Mesenchymal stem cell (in vitro differentiated cells and primary cell): ENCODE results near the gene RCAN2.
"Not testable (repeated sequence)": the region's sequence is repeated elsewhere in the genome, so short reads cannot be mapped to it uniquely, and the experiment has no call there.

Experiments used
- DNase-seq: peaks from one replicate; pipeline ENCODE4 v3.0.0-alpha.2; 2013
- H2AFZ ChIP-seq: one replicate; pipeline ENCODE4 v1.6.1; 2013; ENCODE audit warnings: low read depth, mild to moderate bottlenecking, control low read depth, inconsistent platforms, low read length, moderate library complexity
- H2AK5ac ChIP-seq: 2 replicates; pipeline ENCODE4 v1.6.1; 2013; ENCODE audit warnings: low read length, moderate library complexity, mild to moderate bottlenecking, inconsistent platforms; ENCODE audit not compliant: severe bottlenecking
- H2BK120ac ChIP-seq: one replicate; pipeline ENCODE4 v1.6.1; 2013; ENCODE audit warnings: low read depth, mild to moderate bottlenecking, inconsistent platforms, low read length, moderate library complexity
- H2BK12ac ChIP-seq, 2 experiments: one replicate each; pipeline ENCODE4 v1.6.1; 2013; ENCODE audit warnings: inconsistent platforms in 2 of 2, low read length in 2 of 2, mild to moderate bottlenecking in 2 of 2, moderate library complexity in 2 of 2, control low read depth in 1 of 2
- H2BK15ac ChIP-seq: one replicate; pipeline ENCODE4 v1.6.1; 2013; ENCODE audit warnings: mild to moderate bottlenecking, low read depth, inconsistent platforms; ENCODE audit not compliant: poor library complexity, severe bottlenecking
- H2BK5ac ChIP-seq: 2 replicates; pipeline ENCODE4 v1.6.1; 2013; ENCODE audit warnings: low read depth, mild to moderate bottlenecking, low read length, control low read depth, inconsistent platforms; ENCODE audit not compliant: poor library complexity, severe bottlenecking
- H3K14ac ChIP-seq, 2 experiments: one replicate each; pipeline ENCODE4 v1.6.1; 2013; ENCODE audit warnings: inconsistent platforms in 2 of 2, low read length in 2 of 2, control low read depth in 1 of 2, mild to moderate bottlenecking in 1 of 2, moderate library complexity in 1 of 2
- H3K18ac ChIP-seq, 2 experiments: one replicate each; pipeline ENCODE4 v1.6.1; 2013; ENCODE audit warnings: inconsistent platforms in 2 of 2, low read length in 2 of 2, control low read depth in 1 of 2, low read depth in 1 of 2, mild to moderate bottlenecking in 1 of 2
- H3K23ac ChIP-seq, 2 experiments: one replicate each; pipeline ENCODE4 v1.6.1; 2013; ENCODE audit warnings: inconsistent platforms in 2 of 2, low read length in 2 of 2, mild to moderate bottlenecking in 2 of 2, moderate library complexity in 2 of 2, control low read depth in 1 of 2
- H3K27ac ChIP-seq: 2 replicates; pipeline ENCODE4 v1.5.1; 2013; ENCODE audit warnings: mild to moderate bottlenecking, moderate library complexity, low read length, control low read depth, inconsistent platforms; ENCODE audit not compliant: poor library complexity, severe bottlenecking
- H3K27me3 ChIP-seq, 2 experiments: 2 replicates each; pipeline versions ENCODE4 v1.6.1 to v1.7.0; 2013; ENCODE audit warnings: low read length in 2 of 2, mild to moderate bottlenecking in 2 of 2, moderate library complexity in 2 of 2, control low read depth in 1 of 2, inconsistent platforms in 1 of 2; ENCODE audit not compliant: control insufficient read depth in 1 of 2, insufficient read depth in 1 of 2
- H3K36me3 ChIP-seq, 2 experiments: 2 replicates each; pipeline versions ENCODE4 v1.6.1 to v1.7.0; 2013; ENCODE audit warnings: low read length in 2 of 2, control low read depth in 1 of 2, inconsistent platforms in 1 of 2, low read depth in 1 of 2, mild to moderate bottlenecking in 1 of 2; ENCODE audit not compliant: insufficient read depth in 2 of 2, control insufficient read depth in 1 of 2
- H3K4ac ChIP-seq, 2 experiments: one replicate each; pipeline ENCODE4 v1.6.1; 2013; ENCODE audit warnings: inconsistent platforms in 2 of 2, low read length in 2 of 2, mild to moderate bottlenecking in 2 of 2, moderate library complexity in 2 of 2, control low read depth in 1 of 2, low read depth in 1 of 2
- H3K4me1 ChIP-seq: 2 replicates; pipeline ENCODE4 v1.6.1; 2013; ENCODE audit warnings: low read depth, low read length, control low read depth; ENCODE audit not compliant: control insufficient read depth, insufficient read depth
- H3K4me2 ChIP-seq: 2 replicates; pipeline ENCODE4 v1.6.1; 2013; ENCODE audit warnings: low read length, mild to moderate bottlenecking, inconsistent platforms; ENCODE audit not compliant: poor library complexity, severe bottlenecking
- H3K4me3 ChIP-seq, 2 experiments: 2 replicates each; pipeline versions ENCODE4 v1.5.1 to v1.7.0; 2013; ENCODE audit warnings: low read length in 2 of 2, mild to moderate bottlenecking in 2 of 2, control low read depth in 1 of 2, low read depth in 1 of 2; ENCODE audit not compliant: insufficient read depth in 1 of 2
- H3K79me1 ChIP-seq: replicated peaks from 2 replicates; pipeline ENCODE4 v1.6.1; 2013; ENCODE audit warnings: mild to moderate bottlenecking, control low read depth, low read length, inconsistent platforms; ENCODE audit not compliant: poor library complexity, severe bottlenecking
- H3K9ac ChIP-seq: 2 replicates; pipeline ENCODE4 v1.7.0; 2013; ENCODE audit warnings: mild to moderate bottlenecking, low read length, moderate library complexity
- H3K9me3 ChIP-seq: 2 replicates; pipeline ENCODE4 v1.7.0; 2013; ENCODE audit warnings: mild to moderate bottlenecking, low read length; ENCODE audit not compliant: control insufficient read depth
- H4K8ac ChIP-seq: one replicate; pipeline ENCODE4 v1.6.1; 2013; ENCODE audit warnings: inconsistent platforms, mild to moderate bottlenecking, low read length, moderate library complexity
- H4K91ac ChIP-seq: one replicate; pipeline ENCODE4 v1.6.1; 2013; ENCODE audit warnings: mild to moderate bottlenecking, low read length, inconsistent platforms
- WGBS: methylation state at CpG from one replicate; pipeline ENCODE4 v1.1.7; 2013; ENCODE audit warnings: mixed read lengths; 5-methylcytosine and 5-hydroxymethylcytosine counted together

The RCAN2 gene

GRCh38 chr6:46407776-46408530 lies 83.3 kb downstream of the RCAN2 start:
- no peak overlapping the region for H3K4me2 ChIP-seq
- H3K9ac ChIP-seq = no peak overlapping the region
- H3K79me1 ChIP-seq = no peaks in the 10 kb centered on the region
- DNase-seq = no peak
- H2AFZ ChIP-seq = no peak overlapping the region
- no peak overlapping the region for H3K18ac ChIP-seq
- no peaks in the 10 kb centered on the region for H3K36me3 ChIP-seq
- no peak overlapping the region for H2BK120ac ChIP-seq
- H2AK5ac ChIP-seq = no peak overlapping the region
- no peaks in the 10 kb centered on the region for H3K27me3 ChIP-seq
- H3K4me1 ChIP-seq = no peaks in the 10 kb centered on the region
- H4K8ac ChIP-seq = no peak overlapping the region
- H4K91ac ChIP-seq = no peak overlapping the region
- peak overlapping the region in 1 of 2 experiments; percentile 47 for H3K4me3 ChIP-seq
- H3K14ac ChIP-seq = no peak overlapping the region
- no peak overlapping the region for H3K4ac ChIP-seq
- H2BK5ac ChIP-seq = no peak overlapping the region
- 89% methylated on average over 12 of the region's 13 CpGs for WGBS
- H2BK12ac ChIP-seq = no peak overlapping the region
- peak overlapping the region in 1 of 2 experiments; percentile 24 for H3K23ac ChIP-seq
- no peak overlapping the region for H3K27ac ChIP-seq
- H2BK15ac ChIP-seq = no peak overlapping the region
- H3K9me3 ChIP-seq = no peaks in the 10 kb centered on the region

GRCh38 chr6:46407246-46407645 lies 84.0 kb downstream of the RCAN2 start:
- H3K27me3 ChIP-seq = no peaks in the 10 kb centered on the region
- no peak for DNase-seq
- WGBS = no CpG with 5 or more reads among the region's 3 CpGs
- H3K9ac ChIP-seq = peak overlapping the region; percentile 37
- no peak overlapping the region for H3K18ac ChIP-seq
- no peak overlapping the region for H3K4me2 ChIP-seq
- no peaks in the 10 kb centered on the region for H3K9me3 ChIP-seq
- peak overlapping the region in 1 of 2 experiments; percentile 47 for H3K4me3 ChIP-seq
- H2AFZ ChIP-seq = no peak overlapping the region
- H2BK120ac ChIP-seq = no peak overlapping the region
- no peak overlapping the region for H4K8ac ChIP-seq
- H2BK12ac ChIP-seq = no peak overlapping the region
- no peak overlapping the region for H2AK5ac ChIP-seq
- no peaks in the 10 kb centered on the region for H3K4me1 ChIP-seq
- no peak overlapping the region for H3K23ac ChIP-seq
- H2BK15ac ChIP-seq = no peak overlapping the region
- H3K4ac ChIP-seq = no peak overlapping the region
- H3K27ac ChIP-seq = no peak overlapping the region
- H3K14ac ChIP-seq = no peak overlapping the region
- no peak overlapping the region for H2BK5ac ChIP-seq
- no peaks in the 10 kb centered on the region for H3K36me3 ChIP-seq
- H3K79me1 ChIP-seq = no peaks in the 10 kb centered on the region
- no peak overlapping the region for H4K91ac ChIP-seq

DNA sequence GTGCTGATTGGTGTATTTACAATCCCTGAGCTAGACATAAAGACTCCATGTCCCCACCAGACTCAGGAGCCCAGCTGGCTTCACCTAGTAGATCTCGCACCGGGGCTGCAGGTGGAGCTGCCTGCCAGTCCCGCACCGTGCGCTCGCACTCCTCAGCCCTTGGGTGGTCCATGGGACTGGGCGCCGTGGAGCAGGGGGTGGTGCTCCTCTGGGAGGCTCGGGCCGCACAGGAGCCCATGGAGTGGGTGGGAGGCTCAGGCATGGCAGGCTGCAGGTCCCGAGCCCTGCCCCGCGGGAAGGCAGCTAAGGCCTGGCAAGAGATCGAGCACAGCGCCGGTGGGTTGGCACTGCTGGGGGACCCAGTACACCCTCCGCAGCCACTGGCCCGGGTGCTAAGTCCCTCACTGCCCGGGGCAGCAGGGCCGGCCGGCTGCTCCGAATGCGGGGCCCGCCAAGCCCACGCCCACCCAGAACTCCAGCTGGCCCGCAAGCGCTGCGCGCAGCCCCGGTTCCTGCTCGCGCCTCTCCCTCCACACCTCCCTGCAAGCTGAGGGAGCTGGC lies 85.5 kb downstream of the RCAN2 start:
- H3K27ac ChIP-seq, H3K9me3 ChIP-seq, H3K14ac ChIP-seq, H2AK5ac ChIP-seq, H3K27me3 ChIP-seq, H3K4ac ChIP-seq, H3K4me1 ChIP-seq, DNase-seq, H4K91ac ChIP-seq, H3K36me3 ChIP-seq, H2BK15ac ChIP-seq, H2BK12ac ChIP-seq, H4K8ac ChIP-seq, H3K18ac ChIP-seq, H3K79me1 ChIP-seq, H2BK120ac ChIP-seq, H3K4me3 ChIP-seq, H2AFZ ChIP-seq, H3K23ac ChIP-seq, H2BK5ac ChIP-seq, H3K9ac ChIP-seq, H3K4me2 ChIP-seq: not testable (repeated sequence)
- whole genome bisulfite sequencing = 96% methylated on average over 16 of the region's 32 CpGs

DNA sequence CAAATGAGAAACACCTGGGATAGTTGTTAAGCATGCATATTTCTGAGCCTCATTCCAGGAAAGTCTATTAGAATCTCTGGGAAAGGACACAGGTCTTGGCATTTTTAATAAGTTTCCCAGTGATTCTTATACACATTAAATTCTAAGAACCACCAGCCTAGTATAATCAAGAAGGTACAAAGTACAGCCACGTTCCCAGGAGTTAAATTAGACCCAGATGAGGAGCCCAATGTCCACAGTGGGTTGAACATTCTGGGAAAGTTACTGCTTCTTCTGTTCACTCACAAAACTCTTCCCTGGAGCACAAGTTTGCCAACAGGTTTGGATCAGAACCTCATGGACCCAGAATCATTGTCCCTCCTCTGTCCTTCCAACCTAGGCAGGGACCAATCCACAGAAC lies 90.4 kb downstream of the RCAN2 start:
- no peak overlapping the region for H3K27ac ChIP-seq
- no peak overlapping the region for H2AFZ ChIP-seq
- WGBS = 72% methylated on average over 1 of the region's 1 CpG
- H3K9ac ChIP-seq = no peak overlapping the region
- no peak overlapping the region for H4K91ac ChIP-seq
- DNase-seq = no peak
- H3K4ac ChIP-seq = no peak overlapping the region
- no peaks in the 10 kb centered on the region for H3K27me3 ChIP-seq
- H3K4me2 ChIP-seq = no peak overlapping the region
- H3K79me1 ChIP-seq = no peaks in the 10 kb centered on the region
- H3K23ac ChIP-seq = no peak overlapping the region
- no peak overlapping the region for H2BK12ac ChIP-seq
- no peak overlapping the region for H2BK15ac ChIP-seq
- no peaks in the 10 kb centered on the region for H3K9me3 ChIP-seq
- no peak overlapping the region for H2BK5ac ChIP-seq
- H3K14ac ChIP-seq = no peak overlapping the region
- no peak overlapping the region for H2BK120ac ChIP-seq
- no peak overlapping the region for H3K18ac ChIP-seq
- no peak overlapping the region for H2AK5ac ChIP-seq
- no peak overlapping the region for H4K8ac ChIP-seq
- H3K36me3 ChIP-seq = no peaks in the 10 kb centered on the region
- H3K4me3 ChIP-seq = no peak overlapping the region
- H3K4me1 ChIP-seq = no peaks in the 10 kb centered on the region
